ENCODE results near the gene CLASP2. TPM values are rescaled to one million over a fixed set of nuclear protein-coding genes. Genes with fewer than 3 reads are reported as not detected.

Gene CLASP2
- polyA plus RNA-seq, 3 donors = 10.1 to 16.1 (median 13.9) TPM

GRCh38 chr3:33699275-33699674 is 18.8 kb downstream of the CLASP2 start:
- Mint-ChIP-seq H3K9me3 (peaks cover 16 to 32% (median 21%) of the 10 kb centered on the region in 7 donors), H3K27ac (no peak overlapping the region), H3K36me3 (peaks cover 25 to 50% of the 10 kb centered on the region in 2 donors), H3K4me1 (no peaks in the 10 kb centered on the region), H3K27me3 (ENCODE audit: low read depth in 3 of 3) (no peaks in the 10 kb centered on the region), H3K4me3 (no peak overlapping the region)
- no peak overlapping the region for H3K27ac ChIP-seq (ENCODE audit: low read depth in 1 of 2, low read length in 2 of 2)
- WGBS (ENCODE audit: insufficient coverage) = no CpG with 5 or more reads among the region's 1 CpG
- H3K36me3 ChIP-seq (replicated peaks in 1 of 2; ENCODE audit: control insufficient read depth in 1 of 2, insufficient read depth in 2 of 2, low read length in 2 of 2) = peaks cover 4 to 23% of the 10 kb centered on the region in 2 donors
- peaks cover 20% of the 10 kb centered on the region for H4K20me1 ChIP-seq (ENCODE audit: insufficient read depth, low read length)
- no peaks in the 10 kb centered on the region for H3K4me1 ChIP-seq (ENCODE audit: control insufficient read depth in 1 of 2, insufficient read depth in 2 of 2, low read length in 2 of 2)
- no peak for TF ChIP-seq CTCF (IDR thresholded peaks at IDR 0.05)
- no peak for DNase-seq
- no peak overlapping the region for H3K4me2 ChIP-seq (replicated peaks; ENCODE audit: extremely low read depth, low read length, poor library complexity, severe bottlenecking)
- H3K9ac ChIP-seq (ENCODE audit: insufficient read depth, low read length, poor library complexity, severe bottlenecking) = no peak overlapping the region
- H3K27me3 ChIP-seq (ENCODE audit: control insufficient read depth in 2 of 2, insufficient read depth in 2 of 2, low read length in 2 of 2) = no peaks in the 10 kb centered on the region
- H3K79me2 ChIP-seq (ENCODE audit: insufficient read depth, low read length) = peaks cover 80% of the 10 kb centered on the region
- intact Hi-C loops (cut with micrococcal nuclease) = no loop called here
- H2AFZ ChIP-seq (ENCODE audit: insufficient read depth, low read depth, low read length, poor library complexity, severe bottlenecking) = no peak overlapping the region
- H3K9me3 ChIP-seq (replicated peaks in 1 of 2; ENCODE audit: control insufficient read depth in 1 of 2, insufficient read depth in 1 of 2, low read length in 2 of 2) = peaks cover 12 to 14% of the 10 kb centered on the region in 2 donors
- H3K4me3 ChIP-seq (replicated peaks in 1 of 3; ENCODE audit: low read depth in 2 of 3, low read length in 3 of 3) = no peak overlapping the region

DNA sequence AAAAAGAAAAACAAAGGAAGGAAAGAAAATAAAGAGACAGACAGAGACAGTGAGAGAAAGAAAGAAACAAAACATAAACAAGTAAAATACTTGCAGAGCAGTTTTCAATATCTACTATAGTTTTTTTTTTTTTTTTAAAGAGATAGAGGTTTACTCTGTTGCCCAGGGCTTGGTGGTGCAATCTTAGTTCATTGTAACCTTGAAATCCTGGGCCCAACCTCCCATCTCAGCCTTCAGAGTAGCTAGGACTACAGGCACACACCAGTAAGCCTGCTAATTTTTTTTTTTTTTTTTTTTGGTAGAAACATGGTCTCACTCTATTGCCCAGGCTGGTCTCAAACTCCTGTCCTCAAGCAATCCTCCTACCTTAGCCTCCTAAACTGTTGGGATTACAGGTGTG is 23.1 kb downstream of the CLASP2 start:
- peaks cover 34 to 63% of the 10 kb centered on the region in 2 donors for H3K36me3 Mint-ChIP-seq
- H3K4me2 ChIP-seq (replicated peaks; ENCODE audit: extremely low read depth, low read length, poor library complexity, severe bottlenecking) = no peak overlapping the region

More for the DNA sequence above, 23.1 kb downstream of the CLASP2 start:
- Mint-ChIP-seq H3K4me1 (no peaks in the 10 kb centered on the region), H3K27me3 (ENCODE audit: low read depth in 3 of 3) (peaks cover 0 to 2% (median 0%) of the 10 kb centered on the region in 3 donors), H3K9me3 (peaks cover 0 to 6% (median 4%) of the 10 kb centered on the region in 7 donors), H3K4me3 (no peak overlapping the region), H3K27ac (peak overlapping the region in 3 of 7 donors; percentile 8 to 53 (median 16))
- Histone ChIP-seq H3K36me3 (replicated peaks in 1 of 2; ENCODE audit: control insufficient read depth in 1 of 2, insufficient read depth in 2 of 2, low read length in 2 of 2) (peaks cover 20 to 55% of the 10 kb centered on the region in 2 donors), H3K79me2 (ENCODE audit: insufficient read depth, low read length) (peaks cover 56% of the 10 kb centered on the region), H2AFZ (ENCODE audit: insufficient read depth, low read depth, low read length, poor library complexity, severe bottlenecking) (no peak overlapping the region), H4K20me1 (ENCODE audit: insufficient read depth, low read length) (peaks cover 16% of the 10 kb centered on the region), H3K4me3 (replicated peaks in 1 of 3; ENCODE audit: low read depth in 2 of 3, low read length in 3 of 3) (no peak overlapping the region), H3K27me3 (ENCODE audit: control insufficient read depth in 2 of 2, insufficient read depth in 2 of 2, low read length in 2 of 2) (no peaks in the 10 kb centered on the region), H3K27ac (ENCODE audit: low read depth in 1 of 2, low read length in 2 of 2) (no peak overlapping the region), H3K4me1 (ENCODE audit: control insufficient read depth in 1 of 2, insufficient read depth in 2 of 2, low read length in 2 of 2) (no peaks in the 10 kb centered on the region), H3K9ac (ENCODE audit: insufficient read depth, low read length, poor library complexity, severe bottlenecking) (no peak overlapping the region), H3K9me3 (replicated peaks in 1 of 2; ENCODE audit: control insufficient read depth in 1 of 2, insufficient read depth in 1 of 2, low read length in 2 of 2) (peaks cover 0 to under 1% of the 10 kb centered on the region in 2 donors)
- TF ChIP-seq CTCF (IDR thresholded peaks at IDR 0.05) = no peak
- no peak for DNase-seq
- intact Hi-C loops (cut with micrococcal nuclease) = no loop called here
